Stimulated activated CD8-positive, alpha-beta memory T cell treated with anti-CD3 and anti-CD28 coated beads, Interleukin-12 subunit alpha, Interleukin-12 subunit beta, amount 100 ng/mL, for 1 hour (primary cell): ENCODE measurements around the gene IDNK.

Source experiments
- DNase-seq: peaks from one replicate; pipeline ENCODE4 v3.0.0-alpha.2; 2020; ENCODE audit warnings: low read depth

IDNK gene

DNA sequence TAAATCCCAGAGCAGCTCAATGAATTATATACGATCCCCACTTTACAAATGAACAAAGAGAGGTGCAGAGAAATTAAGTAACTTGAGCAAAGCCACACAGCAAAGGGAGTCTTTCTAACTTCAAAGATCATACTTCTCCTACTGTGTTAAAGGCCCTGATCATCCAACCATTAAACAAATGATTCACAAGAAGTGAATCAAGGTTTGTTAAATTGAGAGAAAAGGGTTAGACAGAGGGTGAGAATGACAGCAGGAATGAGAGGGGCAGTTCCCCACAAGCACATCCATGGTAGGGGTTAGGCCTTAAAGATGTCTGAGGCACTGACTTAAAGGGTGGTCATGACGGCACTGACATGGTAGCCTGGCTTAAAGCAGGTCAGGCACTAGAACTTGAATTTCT is 10.7 kb downstream of the IDNK start:
- no peak for DNase-seq

DNA sequence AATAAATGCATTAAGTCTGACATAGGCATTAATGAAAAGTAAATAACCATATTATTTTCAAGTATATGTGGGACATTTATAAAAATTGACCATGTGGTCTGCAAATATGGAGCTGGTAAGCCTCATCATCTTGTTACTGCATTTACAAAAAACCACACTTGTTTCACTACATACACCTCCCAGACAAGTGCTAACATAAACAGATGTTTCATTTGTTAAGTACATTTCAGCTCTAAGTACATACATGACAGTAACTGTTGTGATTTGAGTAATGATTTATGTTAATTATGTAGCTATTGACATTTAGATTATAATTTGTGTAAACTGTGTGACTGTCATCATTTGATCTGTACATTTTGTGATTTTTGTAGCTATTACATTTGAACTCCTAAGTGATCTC is 13.9 kb downstream of the IDNK start:
- DNase-seq = no peak

DNA sequence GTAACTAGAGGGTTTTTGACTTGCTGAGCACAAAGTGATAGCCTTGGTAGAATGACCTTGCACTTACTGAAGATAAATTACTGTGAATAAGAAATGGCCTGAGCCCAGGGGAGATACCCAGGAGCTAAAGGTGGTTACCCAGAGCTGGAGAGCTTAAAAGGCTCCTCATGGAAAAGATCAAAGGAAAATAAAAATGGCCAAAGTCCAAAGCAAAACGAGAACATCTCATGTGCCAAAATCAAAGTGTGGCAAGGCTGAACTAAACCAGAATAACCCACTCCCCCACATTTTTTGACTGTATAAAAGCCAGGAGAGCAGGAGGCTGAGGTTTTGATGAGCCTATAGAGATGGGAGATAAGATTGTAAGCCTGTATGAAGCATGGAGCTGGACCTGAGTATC is 14.4 kb downstream of the IDNK start:
- no peak for DNase-seq

DNA sequence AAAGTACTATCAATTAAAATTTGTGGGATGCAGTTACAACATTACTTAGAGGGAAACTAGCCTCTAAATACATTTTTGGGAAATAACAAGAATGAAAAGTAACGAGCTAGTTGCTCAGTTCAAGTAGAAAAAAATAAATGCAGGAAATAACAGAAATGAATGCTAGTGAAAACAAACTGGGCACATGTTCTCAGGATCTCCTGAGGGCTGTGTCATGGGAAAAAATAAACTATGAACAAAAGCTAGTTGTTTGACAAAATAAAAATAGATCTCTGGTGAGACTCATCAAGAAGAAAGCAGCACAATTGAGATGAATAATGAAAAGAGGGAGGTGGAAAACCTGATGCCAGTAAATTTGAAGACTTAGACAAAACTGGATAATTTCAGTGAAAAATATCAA is 16.3 kb downstream of the IDNK start:
- no peak for DNase-seq

DNA sequence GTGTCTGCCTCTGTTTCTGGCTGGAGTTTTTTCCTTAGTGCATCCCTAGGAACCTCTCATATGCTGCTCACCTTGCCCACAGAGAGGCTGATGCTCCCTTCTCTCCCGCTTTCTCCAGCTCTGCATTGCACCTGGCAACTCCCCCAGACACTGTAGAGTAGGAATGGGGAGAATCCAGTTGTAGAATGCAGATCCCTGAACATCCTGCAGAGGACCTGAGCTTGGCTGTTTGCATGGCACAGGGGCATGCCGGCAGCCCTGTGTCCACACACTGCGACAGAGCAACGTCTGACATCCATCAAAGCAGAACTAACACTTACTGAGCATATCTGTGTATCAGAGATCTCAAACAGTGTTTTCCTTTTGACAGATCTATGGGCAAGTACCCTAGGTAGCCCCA is 19.9 kb downstream of the IDNK start:
- no peak for DNase-seq

DNA sequence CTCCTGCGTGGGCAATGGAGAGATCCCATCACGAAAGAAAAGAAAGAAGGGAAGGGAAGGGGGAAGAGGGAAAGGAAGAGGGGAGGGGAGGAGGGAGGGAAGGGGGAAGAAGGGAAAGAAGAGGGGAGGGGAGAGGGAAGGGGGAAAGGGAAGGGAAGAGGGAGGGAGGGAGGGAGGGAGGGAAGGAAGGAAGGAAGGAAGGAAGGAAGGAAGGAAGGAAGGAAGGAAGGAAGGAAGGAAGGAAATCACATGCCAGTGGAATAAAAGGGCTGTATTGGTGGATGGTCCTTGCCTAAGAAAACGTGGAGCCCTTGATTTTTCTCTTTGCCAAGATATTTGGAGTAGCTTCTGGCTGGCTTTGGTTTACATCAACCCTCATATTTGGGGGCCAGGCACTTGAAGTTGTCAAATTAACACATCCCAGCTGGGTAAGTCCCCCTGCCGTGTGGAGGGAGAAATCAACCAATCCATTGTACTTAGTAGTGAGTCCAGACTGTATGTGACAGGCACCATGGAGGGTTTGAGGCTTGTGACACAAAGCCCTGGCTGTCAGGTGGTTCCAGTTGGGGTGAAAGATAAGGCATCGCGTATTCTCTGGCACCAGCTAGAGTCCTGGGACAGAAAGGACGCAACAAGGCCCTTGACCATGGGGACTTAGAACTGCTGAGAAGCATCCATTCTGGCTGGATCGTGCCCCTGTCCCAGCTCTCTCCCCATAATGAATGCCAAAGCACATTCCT is 23.7 kb downstream of the IDNK start:
- no peak for DNase-seq

DNA sequence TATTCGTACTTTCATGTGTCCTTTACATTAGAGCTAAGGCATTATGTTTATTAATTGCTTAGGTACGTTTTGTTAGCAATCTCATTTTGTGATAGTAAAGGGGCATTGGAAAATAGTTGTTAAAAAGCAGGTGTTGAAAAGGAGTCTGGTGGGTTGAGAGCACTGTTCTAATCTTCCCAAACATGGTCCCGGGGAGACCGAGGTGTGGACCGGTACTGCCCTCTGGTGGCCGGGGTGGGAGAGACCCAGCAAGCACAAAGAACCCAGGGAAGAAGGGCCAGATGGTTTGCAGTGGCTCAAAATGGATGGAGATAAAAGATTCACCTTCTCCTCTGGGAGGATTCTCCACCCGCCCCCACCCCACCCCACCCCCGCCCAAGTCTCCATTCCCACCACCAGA is 26.1 kb downstream of the IDNK start:
- DNase-seq = peak; percentile 53

DNA sequence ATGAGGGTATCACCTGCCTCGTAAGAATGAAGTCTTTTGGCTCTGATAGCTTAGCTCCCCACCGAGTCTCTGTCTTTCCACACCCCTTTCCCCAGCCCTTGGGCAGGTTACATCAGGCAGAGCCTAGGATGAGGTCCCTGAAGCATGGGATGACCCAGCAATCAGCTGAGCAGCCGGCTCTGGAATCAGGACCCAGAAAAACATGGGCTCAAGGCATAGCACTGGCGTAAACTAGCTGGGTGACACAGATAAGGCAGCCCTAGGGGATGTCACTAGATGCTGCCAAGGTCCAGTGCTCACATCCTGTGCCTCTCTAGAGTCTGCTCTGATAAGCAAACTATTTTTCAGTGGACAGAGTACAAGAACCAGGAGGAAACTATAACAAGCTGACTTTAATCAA is 26.6 kb downstream of the IDNK start:
- no peak for DNase-seq

DNA sequence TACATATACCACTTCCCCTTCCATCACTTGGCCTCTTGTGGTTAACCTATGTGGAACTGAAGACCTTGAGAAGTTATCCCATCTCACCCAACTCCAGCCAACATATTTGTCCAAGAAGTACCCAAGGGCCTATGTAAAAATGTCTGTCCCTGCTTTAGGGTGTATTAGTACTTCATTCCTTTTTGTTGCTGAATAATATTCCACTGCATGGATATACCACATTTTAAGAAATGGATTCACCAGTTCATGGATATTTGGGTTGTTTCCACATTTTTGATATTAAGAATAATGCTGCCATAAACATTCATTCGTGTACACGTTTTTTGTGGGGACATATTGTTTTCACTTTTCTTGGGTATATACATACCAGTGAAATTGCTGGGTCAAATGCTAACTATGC is 28.6 kb downstream of the IDNK start:
- DNase-seq = no peak

DNA sequence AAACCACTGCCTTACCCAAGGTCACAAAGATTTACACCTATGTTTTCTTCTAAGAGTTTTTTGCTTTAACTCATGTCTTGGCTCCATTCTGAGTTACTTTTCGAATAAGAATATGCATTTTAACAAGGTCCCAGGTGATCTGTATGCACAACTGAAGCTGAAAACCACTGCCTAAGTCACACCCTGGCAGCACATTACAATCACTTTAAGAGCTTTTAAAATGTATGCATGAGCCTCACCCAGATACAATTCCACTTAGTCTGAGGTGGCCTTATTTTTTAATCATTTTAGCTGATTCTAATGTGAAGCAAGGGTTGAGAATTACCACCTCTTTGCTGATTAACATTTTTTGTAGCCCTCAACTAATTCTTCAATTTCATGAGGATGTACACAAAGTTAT is 29.5 kb downstream of the IDNK start:
- no peak for DNase-seq

DNA sequence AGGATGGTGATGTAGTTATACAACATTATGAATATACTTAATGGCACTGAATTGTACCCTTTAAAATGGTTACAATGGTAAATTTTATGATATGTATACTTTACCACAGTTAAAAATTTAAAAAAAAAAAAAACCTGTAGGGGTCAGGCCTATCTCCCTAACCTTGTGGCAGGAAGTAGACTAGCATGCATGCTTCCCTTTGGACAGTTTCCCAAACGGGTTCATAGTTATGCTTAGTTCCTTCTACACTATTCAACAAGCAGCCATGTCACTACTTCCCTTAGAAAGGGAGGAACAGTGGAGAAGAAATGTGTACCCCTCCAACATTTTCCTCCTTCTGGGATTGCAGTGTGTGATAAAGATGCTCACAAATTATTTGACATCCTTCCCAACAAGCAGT is 32.5 kb downstream of the IDNK start:
- DNase-seq = no peak

DNA sequence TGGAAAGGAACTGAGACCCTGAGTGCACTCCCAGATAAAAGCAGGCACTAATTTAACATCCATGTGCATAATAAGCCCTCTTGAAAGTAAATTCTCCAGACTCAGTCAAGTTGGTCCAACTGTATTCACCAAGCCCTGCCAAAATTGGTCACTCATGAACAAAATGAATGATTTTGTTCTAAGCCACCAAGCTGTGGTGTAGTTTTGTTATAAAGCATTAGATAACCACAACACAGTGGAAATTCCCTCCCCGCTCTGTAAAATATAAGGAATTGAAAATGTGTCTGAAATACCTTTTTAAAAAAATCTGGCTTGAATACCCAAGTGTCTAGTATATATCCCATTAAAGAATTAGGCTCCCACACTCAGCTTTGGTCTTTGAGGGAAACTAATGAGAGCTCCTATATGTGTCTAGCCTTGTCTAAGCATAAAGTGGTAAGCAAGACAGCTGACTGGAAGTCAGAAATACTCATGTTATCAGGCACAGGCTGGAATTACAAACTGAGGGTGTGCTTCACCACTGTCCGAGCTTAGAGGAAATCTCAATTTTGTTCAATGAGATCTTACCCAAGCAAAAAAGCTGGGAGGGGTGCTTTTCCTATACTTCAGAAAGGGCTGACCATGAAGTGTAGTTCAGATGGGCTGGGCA is 33.2 kb downstream of the IDNK start:
- no peak for DNase-seq

DNA sequence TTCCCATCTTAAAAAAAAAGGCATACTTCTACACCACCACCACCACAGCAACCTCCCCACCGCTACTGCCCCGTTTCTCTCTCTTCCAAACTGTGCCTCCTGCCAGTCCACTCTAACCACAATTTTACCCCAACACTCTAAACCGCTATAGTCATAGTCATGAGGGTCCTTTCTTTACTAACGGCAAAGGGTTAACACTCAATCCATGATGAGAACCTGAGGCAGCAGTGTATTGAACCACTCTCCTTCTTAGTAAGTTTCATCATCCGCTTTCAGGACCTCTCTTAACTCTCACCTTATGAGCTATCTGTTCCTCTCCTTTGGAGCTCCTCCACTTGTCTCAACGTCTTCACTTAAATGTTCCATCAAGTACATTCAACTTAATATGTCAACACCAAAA is 34.0 kb downstream of the IDNK start:
- DNase-seq = no peak

DNA sequence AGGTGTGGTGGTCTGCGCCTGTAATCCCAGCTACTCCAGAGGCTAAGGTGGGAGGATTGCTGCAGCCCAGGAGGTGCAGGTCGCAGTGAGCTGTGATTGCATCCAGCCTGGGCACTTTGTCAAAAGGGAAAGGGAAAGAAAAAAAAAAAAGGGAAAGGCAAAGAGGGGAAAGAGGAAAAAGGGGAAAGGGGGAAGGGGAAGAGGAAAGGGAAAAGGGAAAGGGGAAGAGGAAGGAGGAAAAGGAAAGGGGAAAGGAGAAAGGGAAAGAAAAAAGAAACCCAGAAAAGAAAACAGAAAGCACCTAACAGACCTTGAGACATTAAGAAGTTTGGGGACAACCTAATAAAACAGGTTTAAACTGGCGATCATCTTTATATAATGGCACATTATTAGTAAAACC is 40.0 kb downstream of the IDNK start:
- no peak for DNase-seq

DNA sequence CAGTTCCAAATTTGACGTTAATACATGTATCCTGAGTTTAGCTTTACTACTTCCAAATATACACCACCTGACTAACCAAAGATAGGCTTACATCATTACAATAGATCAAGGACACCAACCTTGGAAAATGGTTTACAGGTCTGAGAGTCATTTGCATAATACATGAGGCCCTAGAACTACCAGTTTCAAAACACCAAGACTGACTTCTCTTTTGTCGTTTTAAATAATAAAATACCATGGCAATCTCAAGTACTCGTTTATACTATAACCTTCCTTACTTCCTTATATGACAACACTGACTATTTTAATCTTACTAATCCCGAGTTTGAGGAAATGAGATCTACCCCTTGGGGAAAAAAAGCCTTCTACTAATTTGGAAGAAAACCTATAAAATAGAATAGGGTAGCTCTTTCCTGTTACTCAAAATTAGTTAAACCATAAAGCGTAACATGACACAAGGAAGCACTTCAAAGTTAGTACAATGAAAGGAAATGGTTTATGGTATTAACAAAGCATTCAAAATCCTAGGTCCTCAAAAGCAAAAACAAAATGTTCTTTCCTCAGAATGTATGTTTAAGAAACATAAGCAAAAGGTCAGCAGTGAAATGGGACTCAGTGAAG is 42.7 kb downstream of the IDNK start:
- DNase-seq = no peak

DNA sequence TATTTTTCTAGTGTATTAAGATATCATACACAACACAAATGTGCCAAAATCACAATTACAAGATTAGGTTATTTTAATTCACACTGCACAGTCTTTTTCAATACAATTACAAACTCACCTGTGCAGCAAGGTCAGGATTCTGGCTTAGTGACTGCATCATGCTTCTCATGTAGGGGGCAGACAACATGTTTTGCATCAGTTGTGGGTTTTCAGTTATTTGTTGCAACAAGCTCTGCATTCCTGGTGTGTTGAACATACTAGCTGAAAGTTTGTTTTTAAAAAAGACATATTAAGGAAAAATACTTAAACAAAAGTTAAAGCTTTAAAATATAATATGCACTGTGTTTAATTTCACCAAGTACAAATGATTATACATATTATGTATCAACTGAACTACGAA is 46.1 kb downstream of the IDNK start:
- no peak for DNase-seq

DNA sequence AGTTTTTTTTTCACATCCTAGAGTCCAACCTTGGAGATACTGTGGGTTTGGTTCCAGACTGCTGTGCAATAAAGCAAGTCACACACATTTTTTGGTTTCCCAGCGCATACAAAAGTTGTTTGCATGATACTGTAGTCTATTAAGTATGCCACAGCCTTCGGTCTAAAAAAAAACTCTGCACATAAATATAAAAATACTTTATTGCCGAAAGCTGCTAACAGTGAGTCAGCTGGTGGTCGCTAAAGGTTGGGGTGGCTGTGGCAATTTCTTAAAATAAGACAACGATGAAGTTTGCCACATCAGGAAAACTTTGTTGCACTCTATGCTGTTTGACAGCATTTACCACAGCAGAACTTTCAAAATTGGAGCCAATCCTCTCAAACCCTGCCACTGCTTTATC is 47.4 kb downstream of the IDNK start:
- DNase-seq = no peak

DNA sequence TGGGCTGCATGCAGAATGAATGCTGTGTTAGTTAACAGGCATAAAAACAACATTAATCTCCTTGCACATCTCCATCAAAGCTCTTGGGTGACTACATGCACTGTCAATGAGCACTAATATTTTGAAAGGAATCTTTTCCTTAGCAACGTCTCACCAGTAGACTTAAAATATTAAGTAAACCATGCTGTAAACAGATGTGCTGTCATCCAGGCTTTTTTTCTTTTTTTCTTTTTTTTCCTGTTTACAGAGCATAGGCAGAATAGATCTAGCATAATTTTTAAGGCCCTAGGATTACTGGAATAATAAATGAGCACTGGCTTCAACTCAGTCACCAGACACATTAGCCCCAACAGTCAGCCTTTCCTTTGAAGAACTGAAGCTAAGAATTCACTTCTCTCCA is 48.5 kb downstream of the IDNK start:
- no peak for DNase-seq

DNA sequence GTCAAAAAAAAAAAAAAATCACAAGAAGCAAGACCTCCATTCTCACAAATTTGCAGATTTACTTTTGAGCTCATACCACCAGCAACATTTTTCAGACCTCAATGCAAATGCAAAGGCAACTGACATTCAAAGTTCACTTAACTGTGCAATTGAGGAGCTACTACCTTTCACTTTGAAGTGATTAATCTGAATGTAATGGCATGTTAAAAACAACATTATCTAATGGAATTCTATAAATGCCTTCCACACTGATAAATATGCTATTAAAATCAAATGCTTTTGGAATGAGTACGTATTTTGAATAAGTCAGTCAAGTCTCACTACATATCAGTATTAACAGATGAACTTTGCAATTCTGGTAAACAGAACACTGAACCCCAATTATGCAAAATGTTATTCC is 52.5 kb downstream of the IDNK start:
- no peak for DNase-seq

DNA sequence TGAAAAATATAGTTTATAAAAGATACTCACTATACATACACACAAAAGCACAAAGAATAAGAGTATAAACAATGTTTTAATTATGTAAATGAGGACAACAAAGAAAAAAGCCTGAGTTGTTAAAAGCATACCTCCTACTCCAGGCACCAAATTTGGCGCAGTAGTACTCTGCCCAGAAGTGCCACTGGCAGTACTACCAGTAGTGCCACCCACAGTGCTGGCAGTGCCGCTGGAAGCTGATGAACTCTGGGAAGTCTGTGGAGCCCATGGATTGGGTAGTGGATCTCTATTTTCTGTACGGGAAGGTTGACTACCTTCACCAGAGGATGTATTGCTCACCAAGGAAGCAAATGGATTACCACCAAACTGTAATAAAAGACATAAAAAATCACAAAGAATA is 54.7 kb downstream of the IDNK start:
- no peak for DNase-seq

DNA sequence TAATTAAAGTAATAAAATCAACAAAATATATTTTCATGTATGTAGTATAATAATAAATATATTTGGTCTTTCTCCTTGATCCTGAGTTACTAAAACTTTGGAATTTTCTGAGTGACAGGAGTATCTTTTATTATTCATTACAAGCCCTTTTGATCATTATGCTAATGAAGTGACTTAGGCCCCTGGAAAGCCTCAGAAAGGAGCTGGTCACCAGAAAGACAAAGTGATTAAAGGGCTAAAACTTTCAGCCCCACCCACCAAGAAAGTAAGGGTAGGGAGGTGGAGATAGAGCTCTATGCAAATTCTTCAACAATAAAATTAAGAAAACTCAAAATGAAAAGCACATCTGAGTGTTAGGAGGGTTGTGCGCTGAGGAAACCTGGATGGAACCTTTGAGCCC is 57.3 kb downstream of the IDNK start:
- no peak for DNase-seq

DNA sequence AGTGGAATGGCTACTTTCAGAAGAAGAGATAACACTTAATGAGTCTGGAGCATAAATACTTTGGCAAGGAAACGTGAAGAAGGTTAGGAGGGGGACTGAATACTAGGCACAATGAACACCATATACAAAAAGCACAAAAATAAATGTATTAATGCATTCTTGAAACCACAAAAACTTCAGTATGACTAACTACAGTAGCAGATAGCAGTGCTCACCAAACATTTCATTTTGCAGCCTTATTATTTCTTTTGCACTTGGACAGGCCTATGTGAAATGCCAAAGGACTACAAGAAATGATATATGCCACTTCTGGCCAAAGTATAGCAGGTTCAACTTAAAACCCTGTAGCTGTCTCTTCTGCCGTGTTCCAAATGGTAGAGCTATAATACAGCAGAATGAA is 58.5 kb downstream of the IDNK start:
- DNase-seq = no peak

DNA sequence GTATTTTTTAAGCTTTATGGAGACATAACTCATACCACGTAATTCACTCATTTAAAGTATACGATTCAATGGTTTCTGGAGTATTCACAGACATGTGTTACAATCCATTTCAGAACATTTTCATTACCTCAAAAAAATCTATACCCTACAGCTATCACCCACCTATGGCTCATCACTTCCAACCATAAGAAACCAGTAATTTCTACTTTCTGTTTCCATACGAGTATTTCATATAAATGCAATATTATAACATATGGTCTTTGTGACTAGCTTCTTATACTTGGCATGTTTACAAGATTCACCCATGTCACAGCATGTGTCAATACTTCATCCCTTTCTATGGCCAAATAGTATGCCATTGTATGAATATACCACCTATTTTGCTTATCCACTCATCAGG is 66.0 kb downstream of the IDNK start:
- no peak for DNase-seq

DNA sequence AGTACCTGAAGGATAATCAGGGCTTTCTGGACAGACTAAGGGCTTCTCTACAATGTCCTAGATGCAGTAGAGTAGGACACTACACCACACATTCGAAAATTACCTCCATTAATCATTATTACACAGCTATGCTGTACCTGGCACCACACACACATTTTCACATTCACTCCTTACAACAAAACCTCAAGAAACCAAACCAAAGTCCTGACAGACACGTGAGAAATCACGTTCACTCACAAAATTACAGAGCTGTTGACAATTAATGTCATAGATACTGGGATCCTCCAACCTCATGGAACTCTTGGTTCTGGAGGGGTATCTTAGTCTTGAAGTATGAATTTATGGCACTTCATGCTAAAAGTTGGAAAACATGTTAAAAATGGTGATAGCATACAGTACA is 68.5 kb downstream of the IDNK start:
- DNase-seq = no peak
